Epidermal melanocyte (primary cell): Measurements from ENCODE around the gene RNF220.

Experiments
- DNase-seq: peaks from one replicate; pipeline ENCODE4 v3.0.0; 2011; ENCODE audit warnings: low spot score; ENCODE audit not compliant: insufficient read length

Gene RNF220

DNA sequence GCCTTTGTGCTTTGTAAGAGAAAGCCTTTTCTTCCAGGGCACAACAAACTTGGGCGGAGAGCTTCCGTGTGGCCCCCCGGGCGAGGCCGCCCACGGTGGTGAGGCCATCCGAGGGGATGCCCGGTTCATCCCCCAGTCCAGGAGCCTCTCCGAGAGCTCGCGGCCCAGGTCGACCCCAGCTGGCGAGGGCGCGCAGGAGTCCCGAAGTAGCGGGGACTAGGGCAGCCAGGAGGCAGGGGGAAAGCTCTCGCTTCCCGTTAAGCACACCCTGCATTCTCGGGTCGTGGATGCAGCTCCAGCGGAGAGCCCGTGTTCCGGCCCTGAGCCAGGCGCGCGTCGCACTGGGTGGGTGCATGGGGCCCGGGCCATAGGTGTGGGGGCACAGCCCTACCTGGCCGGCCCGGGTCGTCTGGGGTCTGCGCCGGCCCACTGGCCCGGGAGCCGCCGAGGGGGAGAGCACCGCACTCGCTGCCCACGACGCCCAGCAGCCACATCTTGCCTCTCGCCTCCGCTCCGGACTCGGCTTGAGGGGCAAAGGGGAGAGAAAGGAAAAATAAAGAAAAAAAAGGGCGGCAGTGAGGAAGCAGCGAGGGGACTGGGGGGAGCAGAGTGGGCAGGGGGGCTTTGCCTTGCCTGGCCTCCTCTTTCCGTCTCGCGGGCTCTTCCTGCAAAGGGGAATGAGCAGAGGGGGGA, 1.8 kb downstream of the RNF220 start:
- no peak for DNase-seq

DNA sequence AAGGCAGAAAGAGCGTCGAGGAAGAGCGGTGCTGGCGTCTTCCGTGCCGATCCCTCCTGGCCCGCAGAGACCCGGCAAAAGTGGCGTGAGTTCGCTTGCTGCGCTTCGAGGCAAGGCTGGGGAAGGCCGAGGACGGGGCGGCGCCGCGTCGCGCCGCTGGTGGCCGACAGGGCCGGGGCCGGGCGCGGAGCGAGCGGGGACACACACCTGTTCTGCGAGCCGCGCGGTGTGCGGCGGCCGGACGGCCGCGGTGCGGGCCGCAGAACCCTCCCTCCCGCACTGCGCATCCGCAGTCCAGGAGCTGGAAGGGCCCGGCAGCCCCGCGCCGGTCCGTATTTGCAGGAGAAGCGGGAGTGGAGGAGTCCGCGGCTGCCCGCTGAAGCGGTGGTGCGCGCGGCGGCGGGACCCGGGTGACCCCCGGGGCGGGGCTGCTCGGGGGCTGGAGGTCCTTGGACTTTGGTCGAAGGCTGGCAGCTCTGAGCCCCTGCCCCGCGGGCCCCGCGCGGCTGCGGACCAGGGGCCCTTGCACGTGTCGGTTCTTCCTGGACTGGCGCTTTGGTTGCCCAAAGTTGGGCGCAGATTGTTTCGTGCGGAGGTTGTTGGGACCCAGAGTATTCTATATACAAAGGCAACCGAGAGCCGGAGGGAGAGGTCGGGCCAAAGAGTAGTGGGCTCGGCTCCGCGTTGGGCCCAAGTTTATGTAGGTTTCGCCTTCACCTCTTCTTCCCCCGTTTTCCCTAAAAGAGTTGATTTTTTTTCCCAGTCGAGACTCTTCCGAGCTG, 2.6 kb downstream of the RNF220 start:
- no peak for DNase-seq

DNA sequence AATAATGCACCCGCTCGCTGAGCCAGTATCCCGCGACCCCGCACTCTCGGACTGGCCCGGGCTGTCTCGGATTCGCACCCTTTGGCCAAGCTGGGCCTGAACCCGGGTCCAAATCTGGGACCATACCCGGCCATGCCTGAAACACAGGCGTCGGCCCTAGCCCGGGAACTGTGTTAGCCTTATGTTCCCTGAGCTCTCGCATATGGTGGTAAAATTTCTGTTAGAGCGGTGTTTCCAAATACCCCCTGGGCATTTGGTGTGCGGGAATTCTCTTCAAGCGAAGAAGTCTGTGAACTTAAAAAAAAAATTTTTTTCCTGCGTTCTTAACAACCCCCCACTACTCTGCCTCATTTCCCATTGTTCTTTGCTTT, 3.1 kb downstream of the RNF220 start:
- no peak for DNase-seq

DNA sequence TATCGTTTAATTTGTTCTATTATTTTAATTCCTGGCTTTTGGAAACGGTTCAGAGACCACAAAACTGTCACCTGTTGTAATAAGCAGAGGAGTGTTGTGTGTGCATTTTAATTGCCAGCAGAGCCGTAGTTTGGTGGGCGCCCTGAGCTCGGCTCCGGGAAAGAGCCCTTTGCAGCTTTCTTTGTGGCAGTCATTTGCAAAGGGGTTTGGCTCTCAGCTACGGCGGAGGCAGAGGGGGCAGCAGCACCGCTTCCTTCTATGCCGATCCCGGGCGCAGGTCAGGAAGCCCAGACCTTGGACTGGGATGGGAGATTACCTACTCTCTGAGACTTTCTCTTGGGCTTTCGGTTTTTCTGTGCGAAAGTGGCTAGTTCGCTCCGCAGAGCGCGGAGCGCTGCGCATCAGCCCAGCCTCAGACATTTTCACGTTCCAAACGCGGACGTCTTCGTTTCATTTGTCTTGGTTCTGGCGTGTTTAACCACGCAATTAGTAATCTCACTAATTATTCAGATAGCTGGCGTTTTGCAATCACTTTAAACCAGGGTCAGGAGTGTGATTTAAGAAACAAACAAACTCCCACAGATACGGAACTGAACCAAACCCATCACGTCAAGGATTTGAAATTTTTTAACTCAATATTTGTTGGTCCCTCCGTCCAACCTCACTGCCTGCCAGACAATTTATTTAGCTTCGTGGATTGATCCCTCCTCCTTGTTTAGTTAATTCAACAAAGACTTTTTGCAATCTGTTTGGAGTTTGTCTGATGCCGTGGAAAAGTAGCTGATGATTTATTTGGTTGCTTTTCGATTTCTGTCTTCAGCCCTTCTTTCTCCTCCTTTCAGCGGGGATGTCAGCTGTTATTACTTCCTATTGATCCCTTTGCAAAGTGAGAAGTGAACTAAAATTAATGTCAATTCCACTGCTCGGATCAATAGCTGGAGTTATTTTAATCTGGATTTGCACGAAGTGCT, 3.9 kb downstream of the RNF220 start:
- no peak for DNase-seq

DNA sequence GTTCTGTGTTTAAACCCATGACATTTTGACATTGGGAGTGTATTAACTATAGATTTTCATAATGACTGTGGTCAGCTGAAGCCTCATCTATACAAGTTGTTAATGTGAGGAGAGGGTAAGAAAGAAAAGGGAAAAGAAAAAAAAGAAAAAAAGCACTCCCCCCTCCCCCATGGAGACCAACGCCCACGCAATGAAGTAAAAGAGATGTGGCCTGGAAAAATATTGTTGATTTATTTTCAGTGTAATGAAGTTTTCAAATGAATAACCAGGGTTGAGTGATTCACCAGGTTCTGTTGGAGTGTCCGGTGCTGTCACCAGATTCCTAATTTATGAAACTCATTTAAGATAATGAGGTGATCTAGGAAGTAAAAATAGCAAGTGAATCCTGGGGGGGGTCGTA, 4.7 kb downstream of the RNF220 start:
- DNase-seq, result no peak

DNA sequence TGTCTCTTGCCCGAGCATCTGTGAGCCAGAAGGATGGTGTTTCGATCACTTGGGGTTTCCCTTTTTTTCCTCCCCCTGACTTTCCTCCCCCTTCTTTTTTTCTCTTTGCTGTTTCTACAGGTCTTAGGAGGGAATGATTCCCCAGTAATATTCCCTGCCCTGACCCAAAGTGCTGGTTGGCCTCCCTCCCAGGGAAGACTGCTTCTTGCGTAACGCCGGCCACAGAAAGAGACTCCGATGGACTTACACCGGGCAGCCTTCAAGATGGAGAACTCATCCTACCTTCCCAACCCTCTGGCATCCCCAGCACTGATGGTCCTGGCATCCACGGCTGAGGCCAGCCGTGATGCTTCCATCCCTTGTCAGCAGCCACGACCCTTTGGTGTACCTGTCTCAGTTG, 6.8 kb downstream of the RNF220 start:
- no peak for DNase-seq

DNA sequence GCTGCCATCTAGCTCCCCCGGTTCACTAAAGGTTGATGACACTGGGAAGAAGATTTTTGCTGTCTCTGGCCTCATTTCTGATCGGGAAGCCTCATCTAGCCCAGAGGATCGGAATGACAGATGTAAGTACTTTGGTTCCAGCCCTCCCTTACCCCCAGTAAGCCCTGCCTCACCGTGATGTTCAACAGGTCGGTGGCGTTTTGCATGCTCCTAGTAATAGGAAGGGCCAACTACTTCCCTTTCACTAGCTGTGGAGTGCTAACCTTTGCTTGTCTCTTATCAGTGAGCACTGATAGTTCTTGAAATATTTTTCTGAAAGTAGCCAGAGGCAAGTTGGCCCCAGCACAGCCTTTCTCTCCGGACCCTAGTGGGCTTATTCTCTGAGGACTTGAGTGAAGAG, 7.5 kb downstream of the RNF220 start:
- no peak for DNase-seq

DNA sequence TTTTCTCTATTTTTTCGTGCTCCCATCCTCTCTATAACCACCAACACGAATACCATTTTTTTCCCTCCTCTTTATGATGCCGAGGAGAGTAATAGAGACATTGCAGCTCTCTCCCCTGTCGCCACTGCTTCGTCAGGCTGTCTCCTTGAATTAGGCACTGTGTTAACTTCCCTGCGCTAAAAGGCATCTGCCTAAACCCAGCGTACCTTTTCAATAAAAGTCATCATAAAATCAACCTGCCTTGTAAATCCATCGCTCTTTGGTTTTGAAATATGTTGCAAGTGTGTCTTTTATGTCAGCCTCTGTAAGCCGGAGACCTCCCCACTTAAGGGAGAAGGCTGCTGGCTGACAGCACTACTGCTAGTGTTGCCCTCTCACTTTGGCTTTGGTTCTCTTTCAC, 8.7 kb downstream of the RNF220 start:
- DNase-seq, result no peak

DNA sequence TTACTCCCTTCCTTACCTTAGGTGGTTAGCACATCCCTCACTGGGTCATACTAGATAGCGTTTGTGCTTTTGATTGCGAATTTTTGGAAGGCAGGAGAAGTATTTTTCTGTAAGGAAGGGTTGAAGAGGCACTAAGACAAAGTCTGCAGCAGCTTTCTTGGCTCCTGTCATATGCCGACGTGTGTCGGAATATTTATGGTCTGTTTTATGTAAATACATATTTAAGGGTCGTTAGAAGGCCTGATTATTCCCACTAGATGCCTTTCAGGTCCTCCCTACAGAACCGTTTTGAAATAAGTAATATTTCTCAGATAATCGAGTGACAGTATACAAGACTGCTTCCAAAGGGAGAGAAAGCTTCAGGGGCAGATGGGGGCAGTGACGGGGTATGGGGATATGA, 10.0 kb downstream of the RNF220 start:
- no peak for DNase-seq

DNA sequence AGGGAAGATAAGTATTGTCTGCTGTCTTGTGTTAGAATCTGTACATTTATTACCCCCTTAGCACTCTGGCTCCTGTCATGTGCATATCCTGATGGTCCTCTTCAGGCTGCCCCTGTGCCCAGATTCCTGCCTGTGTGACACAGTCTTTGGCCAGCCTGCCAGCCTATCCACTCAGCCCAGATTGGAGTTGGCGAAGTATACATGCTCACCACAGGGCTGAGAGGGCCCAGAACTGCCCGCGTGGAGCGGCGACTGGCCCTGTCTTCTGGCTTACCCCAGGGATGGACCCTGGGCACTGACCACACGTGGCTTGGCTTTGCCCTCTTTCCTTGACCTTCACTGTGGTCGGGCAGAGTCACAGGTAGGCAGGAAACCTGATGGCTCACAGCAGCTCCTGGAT, 11.4 kb downstream of the RNF220 start:
- no peak for DNase-seq

DNA sequence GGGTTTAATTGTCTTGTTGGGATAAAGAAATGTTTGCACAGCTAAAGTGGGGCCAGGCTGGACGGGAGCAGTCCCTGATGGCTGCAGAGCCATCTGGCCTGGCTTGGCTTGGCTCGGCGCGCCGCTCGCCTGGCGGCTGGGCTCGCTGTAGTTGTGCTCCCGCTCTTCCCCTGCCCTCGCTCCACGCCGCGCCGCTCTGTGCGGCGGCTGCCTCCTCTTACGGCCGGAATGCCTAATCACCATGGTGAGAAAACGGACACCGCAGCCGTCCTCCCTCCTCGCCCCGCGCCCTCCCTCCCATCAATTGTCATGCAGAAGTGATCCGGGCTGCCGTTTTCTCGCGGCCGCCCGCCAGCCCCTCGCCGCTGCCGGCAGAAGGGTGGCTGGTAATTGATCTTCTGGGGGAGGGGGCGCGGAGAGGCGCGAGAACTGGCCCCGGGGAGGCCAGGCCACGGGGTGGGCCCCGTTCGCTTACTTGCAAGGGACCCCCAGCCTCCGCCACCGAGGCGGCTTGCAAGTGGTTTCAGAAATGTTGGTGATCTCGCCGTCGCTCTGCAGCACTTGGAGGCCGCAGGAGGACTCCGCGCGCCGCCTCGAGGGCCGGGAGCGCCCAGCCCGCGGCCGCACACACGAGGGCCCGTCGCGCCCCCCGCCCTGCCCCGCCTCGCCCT, 12.4 kb downstream of the RNF220 start:
- no peak for DNase-seq

DNA sequence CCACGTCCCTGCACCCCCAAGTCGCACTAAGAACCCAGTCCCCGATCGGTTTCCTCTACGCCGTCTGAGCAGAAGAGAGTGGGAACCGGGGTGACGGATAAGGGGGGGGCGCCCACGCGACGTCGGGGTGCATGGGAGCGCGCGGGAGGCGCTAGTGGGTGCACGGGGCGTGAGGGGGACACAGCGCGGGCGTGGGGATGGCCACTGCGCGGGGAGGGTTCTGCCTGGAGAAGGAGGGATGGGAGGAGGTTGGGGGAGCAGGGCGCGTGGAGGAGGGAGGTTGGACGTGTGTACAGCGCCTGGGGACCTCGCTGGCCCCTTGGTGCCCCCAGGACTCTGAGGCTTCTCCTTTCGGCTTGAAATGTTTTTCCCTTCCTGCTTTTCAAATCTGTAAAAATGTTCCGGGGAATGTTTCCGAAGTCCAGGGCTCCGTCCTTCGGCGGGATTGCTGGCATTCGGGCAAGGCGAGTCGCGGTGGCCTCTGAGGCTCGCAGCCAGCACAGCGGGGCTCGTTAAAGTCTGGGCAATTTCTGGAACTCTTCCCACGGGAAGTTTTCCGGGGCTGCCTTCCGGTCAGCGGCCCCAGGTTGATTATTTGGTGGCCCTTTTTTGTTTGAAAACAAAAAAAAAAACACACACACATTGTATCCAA, 13.1 kb downstream of the RNF220 start:
- DNase-seq, result no peak

DNA sequence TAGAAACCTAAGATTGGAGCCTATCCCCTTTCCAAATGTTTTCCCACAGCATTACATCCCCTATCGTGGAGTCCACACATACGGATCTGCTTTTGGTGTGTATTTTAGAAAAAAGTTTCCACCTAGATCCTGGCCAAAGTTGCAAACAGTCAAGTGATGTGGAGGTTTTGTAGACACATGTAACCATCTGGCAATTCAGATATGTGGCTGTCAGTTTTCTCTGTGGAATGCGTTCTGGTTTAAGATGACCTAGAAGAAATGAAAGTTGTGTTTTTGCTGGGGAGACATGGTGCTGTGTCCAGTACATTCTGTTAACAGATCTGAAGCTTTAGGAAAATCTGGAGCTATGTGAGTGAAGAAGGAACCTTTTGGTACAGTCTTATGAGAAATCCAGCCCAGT, 14.8 kb downstream of the RNF220 start:
- no peak for DNase-seq

DNA sequence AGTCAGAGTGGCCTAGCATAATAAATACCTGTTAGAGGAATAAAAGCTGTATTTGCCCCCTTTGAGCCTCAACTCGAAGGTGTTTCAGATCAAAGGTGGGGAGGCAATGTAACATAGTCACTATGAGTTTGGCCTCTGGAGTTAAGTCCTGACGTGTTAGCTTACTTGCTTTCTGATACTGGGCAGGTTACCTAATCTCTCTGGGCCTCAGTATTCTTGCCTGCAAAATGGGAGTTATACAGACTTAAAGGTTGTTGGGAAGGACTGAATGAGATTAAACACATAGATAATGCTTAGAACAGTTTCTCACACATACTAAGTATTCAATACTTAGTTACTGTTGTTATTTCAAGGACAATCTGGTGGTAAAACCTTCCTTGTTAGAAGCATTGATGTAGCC, 15.5 kb downstream of the RNF220 start:
- DNase-seq, result no peak

DNA sequence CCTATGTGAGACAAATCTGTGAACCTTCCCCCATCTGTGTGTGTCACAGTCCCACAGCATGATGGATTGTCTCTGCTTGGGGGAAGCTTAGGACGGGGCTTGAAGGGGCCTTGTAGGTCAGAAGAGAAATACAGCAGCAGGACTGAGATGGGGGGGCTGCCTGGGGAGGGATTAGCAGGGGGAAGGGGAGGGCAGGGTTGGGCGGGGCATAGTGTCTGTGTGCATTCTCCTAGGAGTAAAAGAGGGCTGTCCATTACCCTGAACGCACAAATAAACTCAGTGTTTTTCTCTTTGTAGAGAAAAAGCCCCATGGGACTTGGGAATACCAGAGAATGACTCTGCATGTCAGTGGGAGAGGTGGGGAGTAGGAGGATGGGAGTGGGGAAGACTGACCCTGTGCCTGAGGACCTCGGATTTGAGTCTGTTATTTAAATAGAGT, 16.4 kb downstream of the RNF220 start:
- DNase-seq, result no peak

DNA sequence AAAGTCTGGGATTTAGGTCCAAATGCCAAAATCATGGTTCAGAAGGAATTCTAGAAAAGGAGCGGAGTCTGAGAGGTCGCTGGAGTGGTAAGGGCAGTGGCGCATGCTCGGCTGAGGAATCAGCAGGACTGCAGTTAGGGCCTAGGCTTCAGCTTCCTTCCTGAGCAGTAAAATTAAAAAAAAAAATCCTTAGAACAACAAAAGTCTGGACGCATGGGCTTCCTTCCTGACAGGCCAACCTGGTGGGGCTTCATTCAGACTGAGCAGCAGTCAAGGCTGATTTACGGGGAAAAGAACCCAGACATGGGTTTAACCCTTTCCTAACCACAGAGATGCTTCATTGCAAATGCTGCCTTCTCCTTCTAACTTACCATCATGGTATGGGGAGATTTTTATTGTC, 17.1 kb downstream of the RNF220 start:
- DNase-seq, result no peak

DNA sequence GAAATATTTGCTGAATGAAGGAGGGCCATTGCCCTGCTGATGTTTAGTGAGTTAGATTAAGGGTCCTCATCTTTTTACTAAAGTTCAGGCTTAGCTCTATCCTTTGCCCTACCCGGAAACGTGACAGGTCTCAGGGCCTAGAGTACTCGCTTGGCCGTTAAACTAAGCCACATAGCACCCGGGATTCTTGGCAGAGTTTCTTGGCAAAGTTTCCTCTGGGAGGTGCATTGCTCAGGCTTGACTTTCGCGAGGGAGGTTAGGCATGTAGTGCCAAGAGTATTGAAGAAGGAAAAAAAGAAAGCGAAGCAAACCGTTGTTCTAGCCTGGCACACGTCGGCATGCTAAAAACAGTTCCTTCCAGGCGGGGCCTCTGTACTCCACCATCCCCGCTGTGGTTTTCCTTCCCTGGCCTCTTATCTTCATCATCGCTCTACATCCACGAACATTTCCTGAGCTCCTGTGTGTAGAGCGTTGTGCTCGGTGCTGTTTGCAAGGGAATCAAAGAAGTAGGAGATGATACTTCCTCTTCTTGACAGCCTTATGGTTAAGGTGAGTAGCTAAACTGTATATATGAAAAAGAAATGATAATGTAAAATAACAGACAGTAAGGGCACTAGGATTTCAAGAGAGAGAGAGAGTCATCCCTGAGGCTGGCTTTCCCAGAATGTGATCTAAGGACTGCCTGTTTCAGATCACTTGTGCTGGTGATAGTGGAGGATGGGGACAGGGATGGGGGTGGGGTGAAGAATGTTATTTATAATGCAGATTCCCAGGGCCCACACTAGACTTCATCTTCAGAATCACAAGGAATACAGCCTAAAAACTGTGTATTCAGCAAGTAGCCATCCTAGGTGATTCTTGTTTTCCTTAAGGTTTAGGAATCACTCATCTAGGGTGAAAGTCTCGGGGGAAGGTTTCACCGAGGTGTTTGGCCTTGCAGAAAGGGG, 18.8 kb downstream of the RNF220 start:
- no peak for DNase-seq

DNA sequence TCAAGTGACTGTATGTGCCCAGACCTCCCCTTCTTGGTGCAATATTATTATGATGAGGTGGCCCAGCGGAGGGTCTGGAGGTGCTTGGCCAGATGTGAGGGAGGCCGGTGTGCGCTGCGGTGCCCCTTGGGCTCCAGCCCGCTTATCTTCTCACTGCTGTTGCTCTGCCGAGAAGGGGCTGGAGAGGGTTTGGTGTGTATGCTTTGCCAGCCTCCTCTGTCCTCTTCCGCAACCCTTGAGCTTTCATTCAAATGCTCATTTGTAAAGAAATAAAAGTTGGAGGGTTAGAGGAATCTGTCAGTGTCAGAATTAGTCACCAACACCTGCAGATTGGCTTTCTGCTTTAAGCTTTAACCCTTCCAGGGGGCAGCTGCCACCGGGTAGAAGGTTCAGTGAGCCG, 19.7 kb downstream of the RNF220 start:
- DNase-seq, result no peak

DNA sequence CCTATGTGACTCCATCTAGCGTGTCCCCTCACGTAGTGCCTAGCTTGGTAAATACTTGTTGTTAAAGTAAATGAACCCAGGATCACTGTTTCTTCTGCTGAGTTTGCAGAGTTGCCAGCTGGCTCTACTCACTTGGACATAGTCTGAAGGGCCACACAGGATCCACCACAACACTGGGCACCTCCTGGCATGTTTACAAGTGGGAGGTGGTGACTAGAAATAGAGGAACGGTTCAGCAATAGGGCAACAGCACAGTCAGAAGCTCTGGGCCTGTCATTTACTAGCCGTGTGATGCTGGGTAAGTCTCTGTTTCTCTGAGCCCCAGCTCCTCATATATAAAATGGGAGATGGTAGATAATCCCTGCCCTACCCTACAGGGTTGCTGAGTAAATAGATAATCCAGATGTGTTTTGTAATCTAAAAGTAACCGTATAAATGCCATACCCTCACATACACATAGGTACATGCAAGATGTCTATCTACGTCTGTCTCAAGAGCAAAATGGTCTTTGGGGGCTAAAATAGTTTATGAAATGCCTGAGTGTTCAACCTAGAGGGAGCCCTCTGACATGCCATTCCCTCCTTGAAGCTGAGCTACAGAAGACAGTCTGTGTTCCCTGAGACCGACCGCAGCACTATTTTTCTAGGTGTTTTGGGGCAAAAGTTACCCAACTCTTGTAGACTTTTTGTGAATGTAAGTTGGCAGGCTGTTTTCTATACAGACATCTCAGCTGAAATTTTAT, 20.5 kb downstream of the RNF220 start:
- no peak for DNase-seq
